Esophagus muscularis mucosa (tissue), 3 donors: ENCODE data around the gene SEH1L.

Experiments used
- POLR2A ChIP-seq: fragments of 450-650 bp; IDR thresholded peaks from one replicate; pipeline ENCODE4 v1.6.1; 2017; ENCODE audit warnings: antibody characterized with exemption, moderate library complexity, mild to moderate bottlenecking, low read depth
- TF ChIP-seq, protein P1 (sequence below), 3 experiments: fragments of 200-600 bp in 2 of 3; fragments of 450-650 bp in 1 of 3; sonication (generic) in 2 of 3; IDR thresholded peaks; one replicate each; pipeline ENCODE4 v1.5.1; 2017 to 2019; ENCODE audit warnings: antibody characterized with exemption in 3 of 3, mild to moderate bottlenecking in 2 of 3, moderate library complexity in 1 of 3

DNA sequence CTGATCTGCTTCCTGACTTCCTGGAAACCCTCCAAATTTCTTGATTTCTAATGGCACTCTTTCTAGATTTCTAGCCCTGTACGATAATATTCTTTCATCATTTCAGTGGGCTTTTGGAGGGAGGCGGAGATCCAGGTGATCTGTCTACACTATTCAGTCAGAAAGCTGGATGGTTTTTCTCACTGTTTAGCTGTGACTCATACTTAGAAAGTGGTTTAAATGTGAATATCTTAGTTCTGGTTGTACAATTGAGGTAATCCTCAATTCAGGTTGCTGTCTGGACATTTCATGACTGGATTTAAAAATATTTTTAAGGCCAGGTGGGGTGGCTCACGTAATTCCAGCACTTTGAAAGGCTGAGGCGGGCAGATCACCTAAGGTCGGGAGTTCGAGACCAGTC is 20.8 kb downstream of the SEH1L start:
- TF ChIP-seq, protein P1, sequence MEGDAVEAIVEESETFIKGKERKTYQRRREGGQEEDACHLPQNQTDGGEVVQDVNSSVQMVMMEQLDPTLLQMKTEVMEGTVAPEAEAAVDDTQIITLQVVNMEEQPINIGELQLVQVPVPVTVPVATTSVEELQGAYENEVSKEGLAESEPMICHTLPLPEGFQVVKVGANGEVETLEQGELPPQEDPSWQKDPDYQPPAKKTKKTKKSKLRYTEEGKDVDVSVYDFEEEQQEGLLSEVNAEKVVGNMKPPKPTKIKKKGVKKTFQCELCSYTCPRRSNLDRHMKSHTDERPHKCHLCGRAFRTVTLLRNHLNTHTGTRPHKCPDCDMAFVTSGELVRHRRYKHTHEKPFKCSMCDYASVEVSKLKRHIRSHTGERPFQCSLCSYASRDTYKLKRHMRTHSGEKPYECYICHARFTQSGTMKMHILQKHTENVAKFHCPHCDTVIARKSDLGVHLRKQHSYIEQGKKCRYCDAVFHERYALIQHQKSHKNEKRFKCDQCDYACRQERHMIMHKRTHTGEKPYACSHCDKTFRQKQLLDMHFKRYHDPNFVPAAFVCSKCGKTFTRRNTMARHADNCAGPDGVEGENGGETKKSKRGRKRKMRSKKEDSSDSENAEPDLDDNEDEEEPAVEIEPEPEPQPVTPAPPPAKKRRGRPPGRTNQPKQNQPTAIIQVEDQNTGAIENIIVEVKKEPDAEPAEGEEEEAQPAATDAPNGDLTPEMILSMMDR (IDR thresholded peaks at IDR 0.05) = no peak
- TF ChIP-seq POLR2A = no peak
